Measurements from ENCODE around the gene CHEK2. TPM values are rescaled to one million over a fixed set of nuclear protein-coding genes. Genes with fewer than 3 reads are reported as not detected.
"Not testable (repeated sequence)": the region's sequence is repeated elsewhere in the genome, so short reads cannot be mapped to it uniquely, and the experiment has no call there.

CHEK2 gene
- total RNA-seq, 1 experiment from 2014 or later: 27.3 TPM

DNA sequence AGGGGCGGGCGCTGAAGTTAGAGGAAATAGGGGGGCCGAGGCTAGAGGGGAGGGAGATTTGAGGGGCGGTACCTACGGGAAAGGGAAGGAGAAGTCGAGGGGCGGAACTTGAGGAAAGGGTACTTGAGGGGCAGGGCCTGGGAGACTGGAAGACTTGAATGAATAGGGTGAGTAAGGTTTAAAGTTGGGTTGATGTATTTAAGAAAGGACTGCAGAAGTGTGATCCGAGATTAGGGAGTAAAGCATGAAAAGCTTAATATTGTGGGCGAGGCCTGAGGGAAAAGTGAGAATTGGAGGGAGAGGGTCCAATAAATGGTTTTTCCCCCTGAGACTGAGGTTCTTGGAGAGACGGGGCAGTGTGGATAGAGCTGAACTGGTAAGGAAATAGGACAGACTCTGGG is 942 bp upstream of the CHEK2 start:
- no peak for DNase-seq (ENCODE audit: low spot score)

DNA sequence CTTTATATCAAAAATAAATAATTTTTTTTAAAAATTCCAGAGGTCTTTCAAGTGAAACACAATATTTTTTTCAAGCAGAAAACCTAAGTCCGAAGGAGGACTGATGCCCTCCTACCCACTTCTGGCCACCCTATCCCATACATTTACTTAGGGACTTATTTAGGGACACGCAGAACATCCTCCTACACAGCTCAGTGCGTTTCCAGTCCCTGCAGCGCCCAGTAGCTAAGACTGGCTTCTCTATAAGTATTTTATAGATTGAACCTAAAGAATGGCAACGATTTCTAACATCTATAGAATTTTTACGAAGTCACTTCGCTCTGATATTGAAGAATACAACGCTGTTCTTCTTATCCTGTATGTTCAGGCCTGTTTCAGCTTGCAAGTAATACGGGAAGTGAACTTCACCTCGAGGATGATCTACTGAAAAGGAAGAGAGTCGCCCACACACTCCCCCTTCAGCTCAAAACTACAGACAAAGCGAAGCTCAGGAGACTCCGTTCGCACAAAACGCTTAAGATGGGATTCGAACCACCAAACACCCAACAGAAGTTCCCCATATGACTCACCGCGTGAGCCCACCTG is 328 bp downstream of the CHEK2 start:
- no peak for DNase-seq (ENCODE audit: low spot score)

DNA sequence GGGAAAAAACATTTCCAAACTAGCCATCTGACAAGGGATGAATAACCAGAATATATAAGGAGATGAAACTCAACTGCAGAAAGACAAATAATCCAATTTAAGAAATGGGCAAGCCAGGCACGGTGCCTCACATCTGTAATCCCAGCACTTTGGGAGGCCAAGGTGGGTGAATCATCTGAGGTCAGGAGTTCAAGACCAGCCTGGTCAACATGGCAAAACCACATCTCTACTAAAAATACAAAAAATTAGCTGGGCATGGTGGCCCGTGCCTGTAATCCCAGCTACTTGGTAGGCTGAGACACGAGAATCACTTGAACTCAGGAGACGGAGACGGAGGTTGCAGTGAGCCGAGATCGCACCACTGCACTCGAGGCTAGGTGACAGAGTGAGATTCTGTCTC is 2.7 kb downstream of the CHEK2 start:
- not testable (repeated sequence) for DNase-seq (ENCODE audit: low spot score)

DNA sequence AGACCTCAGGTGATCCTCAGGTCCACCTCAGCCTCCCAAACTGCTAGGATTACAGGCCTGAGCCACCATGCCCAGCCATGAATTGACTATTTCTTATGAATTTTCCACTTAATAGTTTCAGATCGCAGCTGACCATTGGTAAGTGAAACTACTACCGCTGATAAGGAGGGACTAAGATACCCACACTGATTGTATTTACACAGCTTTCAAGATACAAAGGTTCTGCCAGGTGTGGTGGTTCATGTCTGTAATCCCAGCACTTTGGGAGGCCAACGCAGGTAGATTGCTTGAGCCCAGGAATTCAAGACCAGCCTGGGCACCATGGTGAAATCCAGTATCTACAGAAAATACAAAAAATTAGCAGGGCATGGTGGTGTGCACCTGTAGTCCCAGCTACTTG is 3.9 kb downstream of the CHEK2 start:
- DNase-seq (ENCODE audit: low spot score): no peak

GRCh38 chr22:28736301-28737155 is 5.1 kb downstream of the CHEK2 start:
- no peak for DNase-seq (ENCODE audit: low spot score)

- no peak for DNase-seq (ENCODE audit: low spot score)
Observed at GRCh38 chr22:28734393-28734792, 7.2 kb downstream of the CHEK2 start.

DNA sequence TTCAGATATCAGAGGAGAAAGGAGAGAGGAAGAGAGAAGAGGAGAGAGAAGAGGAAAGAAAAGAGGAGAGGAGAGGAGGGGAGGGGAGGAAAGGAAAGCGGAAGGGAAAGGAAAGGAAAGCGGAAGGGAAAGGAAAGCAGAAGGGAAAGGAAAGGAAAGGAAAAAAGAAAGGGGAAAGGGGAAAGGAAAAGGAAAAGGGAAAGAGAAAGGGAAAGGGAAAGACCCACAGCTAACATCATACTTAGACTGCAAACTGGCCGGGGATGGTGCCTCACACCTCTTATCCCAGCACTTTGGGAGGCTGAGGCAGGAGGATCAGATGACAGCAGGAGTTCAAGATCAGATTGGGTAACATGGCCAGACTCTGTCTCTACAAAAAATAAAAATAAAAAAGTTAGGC is 11.4 kb downstream of the CHEK2 start:
- DNase-seq (ENCODE audit: low spot score): no peak

DNA sequence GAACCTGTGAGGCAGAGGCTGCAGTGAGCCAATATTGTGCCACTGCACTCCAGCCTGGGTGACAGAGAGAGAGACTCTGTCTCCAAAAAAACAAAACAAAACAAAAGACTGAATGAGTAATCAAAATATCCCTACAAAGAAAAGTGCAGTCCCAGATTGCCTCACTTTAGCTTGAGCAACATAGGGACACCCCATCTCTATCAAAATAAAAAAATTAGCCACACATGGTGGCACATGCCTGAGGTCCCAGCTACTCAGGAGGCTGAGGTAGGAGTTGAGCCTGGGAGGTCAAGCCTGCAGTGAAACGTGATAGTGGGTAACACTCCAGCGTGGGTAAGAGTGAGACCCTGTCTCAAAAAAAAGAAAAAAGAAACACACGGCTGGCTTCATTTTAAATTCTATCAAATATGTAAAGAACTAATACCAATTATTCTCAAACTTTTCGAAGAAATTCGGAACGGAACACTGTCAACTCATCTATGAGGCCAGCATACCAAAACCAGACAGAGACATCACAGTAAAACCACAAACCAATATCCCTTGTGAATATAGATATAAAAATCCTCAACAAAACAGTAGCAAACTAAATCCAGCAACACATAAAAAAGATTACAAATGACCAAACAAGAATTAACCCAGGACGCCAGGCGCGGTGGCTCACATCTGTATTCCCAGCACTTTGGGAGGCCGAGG is 12.9 kb downstream of the CHEK2 start:
- no peak for DNase-seq (ENCODE audit: low spot score)

GRCh38 chr22:28728002-28728401 is 13.6 kb downstream of the CHEK2 start:
- DNase-seq (ENCODE audit: low spot score): no peak

DNA sequence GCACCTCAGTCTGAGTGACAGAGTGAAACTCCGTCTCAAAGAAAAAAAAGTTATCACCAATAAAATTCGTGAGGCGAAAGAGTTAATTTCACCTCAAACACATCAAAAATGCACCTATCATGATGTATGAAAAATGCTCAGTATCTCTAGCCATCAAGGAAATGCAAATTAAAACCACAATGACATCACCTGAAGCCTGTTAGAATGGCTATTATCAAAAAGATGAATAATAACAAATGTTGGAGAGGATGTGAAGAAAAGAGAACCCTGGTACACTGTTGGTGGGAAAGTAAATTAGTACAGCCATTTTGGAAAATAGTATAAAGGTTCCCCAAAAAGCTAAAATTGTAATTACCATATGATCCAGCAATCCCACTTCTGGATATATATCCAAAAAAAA is 23.6 kb downstream of the CHEK2 start:
- no peak for DNase-seq (ENCODE audit: low spot score)

DNA sequence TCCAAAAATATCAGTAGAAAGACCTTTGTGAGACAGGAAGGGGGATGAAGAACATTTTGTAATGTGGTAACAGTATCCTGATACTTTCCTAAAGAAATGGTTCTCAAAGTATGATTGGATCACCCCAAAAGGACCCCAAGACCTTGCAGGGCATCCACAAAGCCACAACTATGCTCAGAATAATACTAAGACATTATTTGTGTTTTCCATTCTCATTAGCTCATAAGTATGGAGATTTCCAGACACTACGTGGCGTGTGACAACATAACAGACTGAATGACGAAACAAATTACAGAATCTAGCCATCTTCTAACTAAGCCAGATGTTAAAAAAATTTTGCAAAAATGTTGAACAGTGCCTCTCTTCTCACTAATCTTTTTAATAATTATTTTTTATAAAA is 24.9 kb downstream of the CHEK2 start:
- DNase-seq (ENCODE audit: low spot score): no peak

- no peak for DNase-seq (ENCODE audit: low spot score)
Observed at GRCh38 chr22:28715611-28716010, 26.0 kb downstream of the CHEK2 start.

- DNase-seq (ENCODE audit: low spot score): no peak
Observed at GRCh38 chr22:28714043-28714628, 27.5 kb downstream of the CHEK2 start.

GRCh38 chr22:28711820-28712777 is 29.5 kb downstream of the CHEK2 start:
- DNase-seq (ENCODE audit: low spot score): peak; percentile 80

DNA sequence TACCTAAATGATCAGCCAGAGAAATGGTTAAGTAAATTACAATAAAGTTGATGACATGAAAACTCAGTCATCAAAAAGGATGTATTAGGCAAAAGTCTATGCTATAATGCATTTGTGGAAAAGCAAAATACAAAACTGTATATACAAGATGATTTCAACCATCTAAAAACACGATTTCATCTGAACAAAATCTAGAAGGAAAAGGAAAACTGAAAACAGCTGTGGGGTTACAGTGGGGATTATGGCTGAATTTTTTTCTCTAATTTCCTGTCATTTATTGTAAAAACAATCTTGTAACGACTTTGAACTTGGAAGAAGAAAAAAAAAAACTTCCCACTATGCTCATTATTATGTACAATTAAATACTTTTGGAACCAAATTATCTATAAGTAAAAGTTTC is 30.3 kb downstream of the CHEK2 start:
- no peak for DNase-seq (ENCODE audit: low spot score)

DNA sequence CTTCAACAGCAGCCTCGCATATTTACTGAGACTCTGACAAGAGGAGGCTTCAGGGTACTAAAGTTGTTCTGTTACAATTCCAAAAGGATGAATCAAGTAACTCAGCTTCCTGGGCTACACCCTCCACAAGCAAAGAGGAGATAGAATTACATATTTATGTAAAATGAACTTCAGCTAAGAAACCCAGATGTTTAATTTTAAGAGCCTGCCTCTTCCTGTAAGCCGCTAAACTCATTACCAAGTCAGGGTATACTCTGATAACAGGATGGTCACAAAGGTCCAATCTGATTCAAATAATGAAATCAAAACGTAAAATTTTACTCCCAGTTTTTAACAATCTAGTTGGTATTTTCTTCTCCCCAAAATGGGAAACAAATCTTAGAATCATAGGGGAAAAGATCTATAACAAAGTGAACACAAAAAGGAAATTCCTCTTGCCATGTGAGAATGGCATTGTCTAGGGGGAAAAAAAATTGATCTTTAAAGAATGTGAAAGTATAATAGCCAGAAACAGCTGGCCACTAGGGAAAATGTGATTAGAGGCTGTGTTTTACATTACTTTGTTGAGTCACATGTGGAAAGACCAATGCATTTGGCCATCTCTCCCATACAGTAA is 30.9 kb downstream of the CHEK2 start:
- peak; percentile 14 for DNase-seq (ENCODE audit: low spot score)

GRCh38 chr22:28710107-28710506 is 31.5 kb downstream of the CHEK2 start:
- no peak for DNase-seq (ENCODE audit: low spot score)

- no peak for DNase-seq (ENCODE audit: low spot score)
Observed at GRCh38 chr22:28706845-28707244, 34.8 kb downstream of the CHEK2 start.

GRCh38 chr22:28703436-28703835 is 38.2 kb downstream of the CHEK2 start:
- no peak for DNase-seq (ENCODE audit: low spot score)

DNA sequence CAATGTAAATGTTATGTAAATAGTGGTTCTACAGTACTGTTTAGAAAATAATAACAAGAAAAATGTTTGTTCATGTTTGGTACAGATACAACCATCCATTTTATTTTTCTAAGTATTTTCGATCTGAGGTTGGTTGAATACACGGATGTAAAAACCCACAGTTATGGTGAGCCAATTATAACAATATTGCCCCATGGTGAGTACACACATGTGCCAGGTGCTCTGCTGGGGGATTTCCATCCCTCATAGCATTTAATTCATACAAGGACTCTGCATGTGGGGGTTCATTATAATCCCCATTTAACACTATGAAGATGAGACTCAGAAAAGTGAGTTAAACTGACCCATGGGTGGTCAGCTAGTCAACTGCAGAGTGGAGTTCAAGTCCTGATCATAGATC is 38.7 kb downstream of the CHEK2 start:
- no peak for DNase-seq (ENCODE audit: low spot score)

All from A172 (cell line).